HG03571 (cell line): ENCODE data around the gene DGCR2.
A peak's percentile ranks its signal among the peaks of the same experiment; 100 is the strongest.

Source experiments
- ATAC-seq: cut with Tn5 transposase; IDR thresholded peaks from one replicate; pipeline ENCODE4 v1.9.1; 2021; ENCODE audit not compliant: unreplicated experiment

The DGCR2 gene

GRCh38 chr22:19109198-19110063, 12.8 kb downstream of the DGCR2 start:
- ATAC-seq, result peak; percentile 81

- no peak for ATAC-seq
Measured at GRCh38 chr22:19108807-19109197, 13.4 kb downstream of the DGCR2 start.

GRCh38 chr22:19107730-19108074, 14.5 kb downstream of the DGCR2 start:
- ATAC-seq, result no peak

- no peak for ATAC-seq
Measured at GRCh38 chr22:19106886-19107729, 15.1 kb downstream of the DGCR2 start.

- no peak for ATAC-seq
Measured at GRCh38 chr22:19105867-19106802, 16.1 kb downstream of the DGCR2 start.

GRCh38 chr22:19105456-19105855, 16.8 kb downstream of the DGCR2 start:
- ATAC-seq, result no peak

- ATAC-seq, result no peak
Measured at GRCh38 chr22:19103880-19104821, 18.1 kb downstream of the DGCR2 start.

GRCh38 chr22:19098157-19098556, 24.1 kb downstream of the DGCR2 start:
- ATAC-seq, result no peak

GRCh38 chr22:19097518-19097917, 24.7 kb downstream of the DGCR2 start:
- no peak for ATAC-seq

- ATAC-seq, result no peak
Measured at GRCh38 chr22:19096555-19096954, 25.7 kb downstream of the DGCR2 start.

- ATAC-seq, result no peak
Measured at GRCh38 chr22:19094393-19094997, 27.7 kb downstream of the DGCR2 start.

GRCh38 chr22:19092725-19093124, 29.5 kb downstream of the DGCR2 start:
- ATAC-seq, result no peak

- no peak for ATAC-seq
Measured at GRCh38 chr22:19090586-19091127, 31.6 kb downstream of the DGCR2 start.

- ATAC-seq, result no peak
Measured at GRCh38 chr22:19090183-19090582, 32.0 kb downstream of the DGCR2 start.

GRCh38 chr22:19088866-19089595, 33.2 kb downstream of the DGCR2 start:
- ATAC-seq, result no peak

GRCh38 chr22:19086896-19087295, 35.3 kb downstream of the DGCR2 start:
- ATAC-seq, result no peak

GRCh38 chr22:19086417-19086816, 35.8 kb downstream of the DGCR2 start:
- ATAC-seq, result no peak

- ATAC-seq, result no peak
Measured at GRCh38 chr22:19085233-19085718, 36.9 kb downstream of the DGCR2 start.
